Measurements from ENCODE around the gene ANKRD33B. TPM values are rescaled to one million over a fixed set of nuclear protein-coding genes. Genes with fewer than 3 reads are reported as not detected.

ANKRD33B gene
- total and polyA plus RNA-seq, 2 donors (not counting 1 experiment from before 2014, with no cell fraction given), result 7.7 to 7.8 TPM

DNA sequence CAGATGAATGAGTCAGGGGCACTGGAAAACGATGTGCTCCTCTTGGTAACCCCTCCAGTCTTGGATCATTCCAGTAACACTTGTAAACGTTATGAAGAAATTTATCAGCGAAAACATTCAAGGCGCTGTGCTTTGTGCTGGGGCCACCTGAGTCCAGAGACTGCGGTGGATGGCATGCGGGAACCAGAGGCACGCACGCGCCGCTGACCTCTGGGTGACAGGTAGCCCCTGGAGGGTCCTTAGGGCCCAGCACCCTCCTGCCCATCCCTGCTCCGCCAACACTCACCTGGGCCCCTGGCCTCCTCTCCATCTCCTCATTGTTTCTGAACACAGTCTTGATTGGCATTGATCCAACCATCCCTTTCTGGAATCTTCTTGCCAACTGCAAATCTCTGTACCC, 110.2 kb downstream of the ANKRD33B start:
- H3K9ac ChIP-seq (ENCODE audit: insufficient read depth, low read length), result no peak overlapping the region

GRCh38 chr5:10674582-10674981, 110.7 kb downstream of the ANKRD33B start:
- Histone ChIP-seq H4K20me1 (ENCODE audit: control insufficient read depth, extremely low read depth, insufficient read depth, low read length) (no peaks in the 10 kb centered on the region), H3K4me1 (ENCODE audit: control insufficient read depth, extremely low read depth, insufficient read depth, low read length) (no peaks in the 10 kb centered on the region), H3K36me3 (ENCODE audit: control insufficient read depth, insufficient read depth, low read length) (peaks cover 2% of the 10 kb centered on the region), H3K9ac (ENCODE audit: insufficient read depth, low read length) (no peak overlapping the region), H3K4me2 (ENCODE audit: extremely low read depth, insufficient read depth, low read length) (no peak overlapping the region), H3K9me3 (ENCODE audit: control insufficient read depth, insufficient read depth, low read depth, low read length) (no peaks in the 10 kb centered on the region), H3K27me3 (ENCODE audit: control insufficient read depth, insufficient read depth, low read length) (no peaks in the 10 kb centered on the region), H3K27ac (ENCODE audit: insufficient read depth, low read length) (no peak overlapping the region), H3K79me2 (ENCODE audit: control insufficient read depth, insufficient read depth, low read length) (no peaks in the 10 kb centered on the region), H2AFZ (ENCODE audit: low read length) (no peak overlapping the region), H3K4me3 (replicated peaks in 1 of 4; ENCODE audit: control extremely low read depth in 1 of 4, insufficient read depth in 1 of 4, low read depth in 3 of 4, low read length in 4 of 4) (no peak overlapping the region)
- TF ChIP-seq CTCF (conservative IDR thresholded peaks at IDR 0.05 in 1 of 2, IDR thresholded peaks at IDR 0.05 in 1 of 2; ENCODE audit: low read depth in 1 of 2, low read length in 2 of 2), result no peak
- TF ChIP-seq EZH2 (IDR thresholded peaks at IDR 0.05; ENCODE audit: low read length, missing control alignments), result no peak
- no peak for DNase-seq (ENCODE audit: low read depth in 2 of 2)

More for the DNA sequence above, 110.2 kb downstream of the ANKRD33B start:
- Histone ChIP-seq H3K4me2 (ENCODE audit: extremely low read depth, insufficient read depth, low read length) (no peak overlapping the region), H3K9me3 (ENCODE audit: control insufficient read depth, insufficient read depth, low read depth, low read length) (no peaks in the 10 kb centered on the region), H3K27ac (ENCODE audit: insufficient read depth, low read length) (no peak overlapping the region), H3K79me2 (ENCODE audit: control insufficient read depth, insufficient read depth, low read length) (no peaks in the 10 kb centered on the region), H3K36me3 (ENCODE audit: control insufficient read depth, insufficient read depth, low read length) (no peaks in the 10 kb centered on the region), H3K27me3 (ENCODE audit: control insufficient read depth, insufficient read depth, low read length) (no peaks in the 10 kb centered on the region), H3K4me3 (replicated peaks in 1 of 4; ENCODE audit: control extremely low read depth in 1 of 4, insufficient read depth in 1 of 4, low read depth in 3 of 4, low read length in 4 of 4) (no peak overlapping the region), H2AFZ (ENCODE audit: low read length) (no peak overlapping the region), H3K4me1 (ENCODE audit: control insufficient read depth, extremely low read depth, insufficient read depth, low read length) (no peaks in the 10 kb centered on the region), H4K20me1 (ENCODE audit: control insufficient read depth, extremely low read depth, insufficient read depth, low read length) (no peaks in the 10 kb centered on the region)
- no peak for TF ChIP-seq CTCF (conservative IDR thresholded peaks at IDR 0.05 in 1 of 2, IDR thresholded peaks at IDR 0.05 in 1 of 2; ENCODE audit: low read depth in 1 of 2, low read length in 2 of 2)
- DNase-seq (ENCODE audit: low read depth in 2 of 2), result no peak

GRCh38 chr5:10675177-10675700, 111.4 kb downstream of the ANKRD33B start:
- no peaks in the 10 kb centered on the region for H3K79me2 ChIP-seq (ENCODE audit: control insufficient read depth, insufficient read depth, low read length)
- no peaks in the 10 kb centered on the region for H3K4me1 ChIP-seq (ENCODE audit: control insufficient read depth, extremely low read depth, insufficient read depth, low read length)
- DNase-seq (ENCODE audit: low read depth in 2 of 2), result no peak
- H4K20me1 ChIP-seq (ENCODE audit: control insufficient read depth, extremely low read depth, insufficient read depth, low read length), result no peaks in the 10 kb centered on the region
- no peak overlapping the region for H3K4me2 ChIP-seq (ENCODE audit: extremely low read depth, insufficient read depth, low read length)
- H3K9ac ChIP-seq (ENCODE audit: insufficient read depth, low read length), result no peak overlapping the region
- H3K27me3 ChIP-seq (ENCODE audit: control insufficient read depth, insufficient read depth, low read length), result no peaks in the 10 kb centered on the region
- no peak for TF ChIP-seq CTCF (conservative IDR thresholded peaks at IDR 0.05 in 1 of 2, IDR thresholded peaks at IDR 0.05 in 1 of 2; ENCODE audit: low read depth in 1 of 2, low read length in 2 of 2)
- TF ChIP-seq EZH2 (IDR thresholded peaks at IDR 0.05; ENCODE audit: low read length, missing control alignments), result no peak
- no peaks in the 10 kb centered on the region for H3K9me3 ChIP-seq (ENCODE audit: control insufficient read depth, insufficient read depth, low read depth, low read length)
- no peak overlapping the region for H3K27ac ChIP-seq (ENCODE audit: insufficient read depth, low read length)
- no peak overlapping the region for H2AFZ ChIP-seq (ENCODE audit: low read length)
- H3K36me3 ChIP-seq (ENCODE audit: control insufficient read depth, insufficient read depth, low read length), result peaks cover 9% of the 10 kb centered on the region
- no peak overlapping the region for H3K4me3 ChIP-seq (replicated peaks in 1 of 4; ENCODE audit: control extremely low read depth in 1 of 4, insufficient read depth in 1 of 4, low read depth in 3 of 4, low read length in 4 of 4)

Measured in fibroblast of lung (primary cell).